DOHH2 (cell line): ENCODE measurements around the gene STPG4.

ENCODE experiments used
- H3F3A ChIP-seq: fragments of 200-600 bp; sonication (generic), shearing (Covaris generic); 2 replicates; pipeline ENCODE4 v1.6.0; 2016; ENCODE audit warnings: antibody characterized with exemption, mild to moderate bottlenecking; ENCODE audit not compliant: control insufficient read depth, insufficient read depth
- H3K27ac ChIP-seq: fragments of 200-600 bp; sonication (generic); 2 replicates; pipeline ENCODE4 v1.5.1; 2014; ENCODE audit warnings: low read depth, mild to moderate bottlenecking, low read length, moderate library complexity
- H3K27me3 ChIP-seq: fragments of 200-600 bp; sonication (generic); 2 replicates; pipeline ENCODE4 v1.6.1; 2014; ENCODE audit warnings: mild to moderate bottlenecking, low read length, mixed read lengths; ENCODE audit not compliant: control insufficient read depth
- H3K36me3 ChIP-seq: fragments of 200-600 bp; sonication (generic); 2 replicates; pipeline ENCODE4 v1.6.1; 2014; ENCODE audit warnings: mild to moderate bottlenecking, low read length, moderate library complexity, mixed read lengths; ENCODE audit not compliant: control insufficient read depth
- H3K4me1 ChIP-seq: fragments of 200-600 bp; sonication (generic); 2 replicates; pipeline ENCODE4 v1.6.1; 2014; ENCODE audit warnings: mild to moderate bottlenecking, low read length, mixed read lengths; ENCODE audit not compliant: control insufficient read depth
- H3K4me2 ChIP-seq: fragments of 200-600 bp; sonication (generic); 2 replicates; pipeline ENCODE4 v1.6.0; 2014; ENCODE audit warnings: mild to moderate bottlenecking, low read length, moderate library complexity
- H3K4me3 ChIP-seq: fragments of 200-600 bp; sonication (generic); 2 replicates; pipeline ENCODE4 v1.5.1; 2014; ENCODE audit warnings: mild to moderate bottlenecking, low read length, mixed read lengths
- H3K79me2 ChIP-seq: fragments of 200-600 bp; sonication (generic); 2 replicates; pipeline ENCODE4 v1.6.1; 2014; ENCODE audit warnings: mild to moderate bottlenecking, low read length, mixed read lengths; ENCODE audit not compliant: control insufficient read depth
- H3K9me2 ChIP-seq: fragments of 200-600 bp; sonication (generic); replicated peaks from 2 replicates; pipeline ENCODE4 v1.6.1; 2014; ENCODE audit warnings: mild to moderate bottlenecking, low read length, mixed read lengths; ENCODE audit not compliant: control insufficient read depth
- H3K9me3 ChIP-seq: fragments of 200-600 bp; sonication (generic); 2 replicates; pipeline ENCODE4 v1.6.1; 2014; ENCODE audit warnings: antibody characterized with exemption, low read length, mixed read lengths; ENCODE audit not compliant: control insufficient read depth, insufficient read depth
- H4K20me1 ChIP-seq: fragments of 200-600 bp; sonication (generic); 2 replicates; pipeline ENCODE4 v1.6.0; 2014; ENCODE audit warnings: low read depth, mild to moderate bottlenecking, antibody characterized with exemption, low read length, moderate library complexity; ENCODE audit not compliant: control insufficient read depth, insufficient read depth
- EZH2phosphoT487 ChIP-seq: fragments of 200-600 bp; sonication (generic); IDR thresholded peaks from 2 replicates; pipeline ENCODE4 v1.6.1; 2017; ENCODE audit warnings: borderline replicate concordance, mild to moderate bottlenecking, antibody characterized with exemption, low read length, moderate library complexity, mixed read lengths
- TF ChIP-seq, protein P1 (sequence below): fragments of 200-600 bp; sonication (generic); IDR thresholded peaks from one replicate; pipeline ENCODE4 v1.5.1; 2014; ENCODE audit warnings: antibody characterized with exemption, mild to moderate bottlenecking, low read depth, low read length; ENCODE audit not compliant: poor library complexity, severe bottlenecking

STPG4 gene

GRCh38 chr2:47073641-47074040, 81.5 kb downstream of the STPG4 start:
- Histone ChIP-seq H3K36me3 (peaks cover 20% of the 10 kb centered on the region), H3K9me2 (no peaks in the 10 kb centered on the region), H3K27ac (no peak overlapping the region), H3F3A (no peaks in the 10 kb centered on the region), H3K4me1 (peaks cover 6% of the 10 kb centered on the region; the same call in 1 of the 2 replicates), H3K27me3 (no peaks in the 10 kb centered on the region), H3K79me2 (no peaks in the 10 kb centered on the region), H3K9me3 (no peaks in the 10 kb centered on the region), H4K20me1 (0 out of 2 replicates have a peak, but pooled peaks cover 2% of the 10 kb centered on the region), H3K4me2 (no peak overlapping the region), H3K4me3 (no peak overlapping the region)
- TF ChIP-seq EZH2phosphoT487, result no peak
- TF ChIP-seq, protein P1, sequence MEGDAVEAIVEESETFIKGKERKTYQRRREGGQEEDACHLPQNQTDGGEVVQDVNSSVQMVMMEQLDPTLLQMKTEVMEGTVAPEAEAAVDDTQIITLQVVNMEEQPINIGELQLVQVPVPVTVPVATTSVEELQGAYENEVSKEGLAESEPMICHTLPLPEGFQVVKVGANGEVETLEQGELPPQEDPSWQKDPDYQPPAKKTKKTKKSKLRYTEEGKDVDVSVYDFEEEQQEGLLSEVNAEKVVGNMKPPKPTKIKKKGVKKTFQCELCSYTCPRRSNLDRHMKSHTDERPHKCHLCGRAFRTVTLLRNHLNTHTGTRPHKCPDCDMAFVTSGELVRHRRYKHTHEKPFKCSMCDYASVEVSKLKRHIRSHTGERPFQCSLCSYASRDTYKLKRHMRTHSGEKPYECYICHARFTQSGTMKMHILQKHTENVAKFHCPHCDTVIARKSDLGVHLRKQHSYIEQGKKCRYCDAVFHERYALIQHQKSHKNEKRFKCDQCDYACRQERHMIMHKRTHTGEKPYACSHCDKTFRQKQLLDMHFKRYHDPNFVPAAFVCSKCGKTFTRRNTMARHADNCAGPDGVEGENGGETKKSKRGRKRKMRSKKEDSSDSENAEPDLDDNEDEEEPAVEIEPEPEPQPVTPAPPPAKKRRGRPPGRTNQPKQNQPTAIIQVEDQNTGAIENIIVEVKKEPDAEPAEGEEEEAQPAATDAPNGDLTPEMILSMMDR, result no peak

DNA sequence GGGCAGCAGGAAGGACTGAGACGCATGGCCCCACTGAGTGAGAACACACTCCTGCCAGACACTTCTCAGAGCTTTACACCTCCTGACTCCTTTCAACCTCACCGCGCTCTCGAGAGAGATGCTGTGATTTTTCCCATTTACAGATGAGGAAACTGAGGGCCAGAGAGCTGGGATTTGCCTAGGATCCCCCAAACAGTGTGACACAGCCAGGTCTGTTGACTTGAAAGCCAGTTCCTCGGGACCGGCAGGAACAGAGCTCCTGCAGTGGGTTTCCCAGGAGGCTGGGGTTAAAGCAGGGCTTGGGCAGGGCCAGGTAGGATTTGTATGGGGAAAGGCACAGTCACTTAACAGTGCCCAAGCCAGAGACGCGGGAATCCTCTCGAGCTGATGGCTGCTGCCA, 81.9 kb downstream of the STPG4 start:
- Histone ChIP-seq H3K9me2 (no peaks in the 10 kb centered on the region), H3K27ac (no peak overlapping the region), H3K4me1 (peaks cover 6% of the 10 kb centered on the region; the same call in 1 of the 2 replicates), H3F3A (no peaks in the 10 kb centered on the region), H3K27me3 (no peaks in the 10 kb centered on the region), H3K4me3 (no peak overlapping the region), H3K4me2 (no peak overlapping the region), H3K9me3 (no peaks in the 10 kb centered on the region), H3K79me2 (no peaks in the 10 kb centered on the region), H3K36me3 (peaks cover 20% of the 10 kb centered on the region), H4K20me1 (0 out of 2 replicates have a peak, but pooled peaks cover 2% of the 10 kb centered on the region)
- TF ChIP-seq, protein P1, result no peak
- TF ChIP-seq EZH2phosphoT487, result no peak

DNA sequence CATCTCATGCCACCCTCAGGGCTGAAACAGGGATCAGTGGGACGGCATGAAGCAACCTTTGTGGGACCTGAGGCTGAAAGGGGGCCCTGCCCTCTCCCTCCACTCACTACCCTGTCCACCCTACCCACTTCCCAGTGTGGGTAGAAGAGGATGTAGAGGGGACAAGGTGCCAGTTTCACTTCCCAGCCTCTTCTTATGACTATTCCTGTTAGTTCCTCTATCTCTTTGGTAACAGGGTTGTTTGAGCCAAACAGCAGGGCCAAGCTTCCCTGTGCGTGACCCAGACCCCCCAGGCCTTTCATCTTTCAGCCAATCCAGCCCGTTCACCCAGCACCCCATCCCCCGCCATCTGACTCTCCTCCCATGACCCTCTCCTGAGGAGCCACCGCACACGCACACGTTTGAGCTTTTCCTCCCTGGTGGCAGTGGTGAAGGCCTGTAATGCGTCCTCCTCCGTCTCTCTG, 82.3 kb downstream of the STPG4 start:
- Histone ChIP-seq H3K27me3 (no peaks in the 10 kb centered on the region), H3K4me3 (no peak overlapping the region), H3K27ac (no peak overlapping the region), H3F3A (no peaks in the 10 kb centered on the region), H3K36me3 (peaks cover 21% of the 10 kb centered on the region), H3K79me2 (no peaks in the 10 kb centered on the region), H4K20me1 (0 out of 2 replicates have a peak, but pooled peaks cover 2% of the 10 kb centered on the region), H3K9me3 (no peaks in the 10 kb centered on the region), H3K9me2 (no peaks in the 10 kb centered on the region), H3K4me1 (peaks cover 6% of the 10 kb centered on the region; the same call in 1 of the 2 replicates), H3K4me2 (no peak overlapping the region)
- no peak for TF ChIP-seq EZH2phosphoT487
- TF ChIP-seq, protein P1, result no peak
